GM12878 (cell line): ENCODE data around the gene PRG2. TPM values are rescaled to one million over a fixed set of nuclear protein-coding genes. Genes with fewer than 3 reads are reported as not detected.

Source experiments
- ATAC-seq: fragments of 200-7000 bp; cut with Tn5 transposase; 3 replicates; pipeline ENCODE4 v1.9.1; 2020; ENCODE audit warnings: mild to moderate bottlenecking, moderate library complexity
- BruUV-seq: library from RNA; stranded (reverse); fragments of 400-500 nt; replicated peaks from 2 replicates; lab custom pipeline; 2021; lab: Mats Ljungman, UMichigan
- CTCF ChIA-PET: fragments of 300-600 bp; sonication (Branson Sonifier 250); formaldehyde crosslinking; extraction: SDS; loops from one replicate; lab custom pipeline; 2021; ENCODE audit warnings: inconsistent platforms; lab: Yijun Ruan, JAX
- POLR2A ChIA-PET: fragments of 350-600 bp; formaldehyde crosslinking; extraction: SDS; loops from one replicate; lab custom pipeline; 2021; ENCODE audit warnings: inconsistent platforms; lab: Charles Lee
- RAD21 ChIA-PET: fragments of 300-600 bp; sonication (Branson Sonifier 250); formaldehyde crosslinking; loops from one replicate; lab custom pipeline; 2023; ENCODE audit warnings: antibody characterized with exemption; ENCODE audit not compliant: unreplicated experiment; lab: Charles Lee
- SMC1A ChIA-PET: fragments of 300-600 bp; sonication (Branson Sonifier 250); formaldehyde crosslinking; loops from one replicate; lab custom pipeline; 2023; ENCODE audit not compliant: unreplicated experiment, uncharacterized antibody; lab: Charles Lee
- DNase-seq: peaks from one replicate; pipeline ENCODE4 v3.0.0-alpha.2; 2011; ENCODE audit warnings: low read depth, low spot score
- FAIRE-seq: peaks from 3 replicates; lab custom pipeline; 2011; peaks lifted over from hg19 to GRCh38; lab: Jason Lieb, UNC
- H2AFZ ChIP-seq: 2 replicates; pipeline ENCODE4 v1.6.0; 2011; ENCODE audit warnings: low read depth, low read length, control low read depth; ENCODE audit not compliant: control insufficient read depth
- H3K27ac ChIP-seq: 2 replicates; pipeline ENCODE4 v1.5.1; 2011; ENCODE audit warnings: control low read depth; ENCODE audit not compliant: control insufficient read depth, insufficient read depth
- H3K27me3 ChIP-seq, 2 experiments: replicated peaks in 1 of 2; 2 replicates each; pipeline versions ENCODE4 v1.6.0 to v1.6.1; 2011; ENCODE audit warnings: low read length in 1 of 2; ENCODE audit not compliant: control insufficient read depth in 2 of 2, insufficient read depth in 2 of 2
- H3K36me3 ChIP-seq, 2 experiments: 2 replicates each; pipeline ENCODE4 v1.5.1; 2011; ENCODE audit warnings: low read length in 1 of 2; ENCODE audit not compliant: control insufficient read depth in 2 of 2, insufficient read depth in 2 of 2
- H3K4me1 ChIP-seq: 2 replicates; pipeline ENCODE4 v1.6.1; 2011; ENCODE audit warnings: mild to moderate bottlenecking, low read length, moderate library complexity, mixed read lengths; ENCODE audit not compliant: control insufficient read depth, insufficient read depth
- H3K4me2 ChIP-seq: 2 replicates; pipeline ENCODE4 v1.6.0; 2011; ENCODE audit warnings: control low read depth; ENCODE audit not compliant: control insufficient read depth, insufficient read depth
- H3K4me3 ChIP-seq: fragments of 200-600 bp; sonication (generic); 2 replicates; pipeline ENCODE4 v1.5.1; 2016
- H3K79me2 ChIP-seq: 2 replicates; pipeline ENCODE4 v1.6.0; 2011; ENCODE audit warnings: low read length; ENCODE audit not compliant: control insufficient read depth, insufficient read depth
- H3K9ac ChIP-seq: 2 replicates; pipeline ENCODE4 v1.8.0; 2011; ENCODE audit warnings: low read length, control low read depth, mixed read lengths; ENCODE audit not compliant: control insufficient read depth, insufficient read depth
- H3K9me3 ChIP-seq: replicated peaks from 3 replicates; pipeline ENCODE4 v1.5.1; 2011; ENCODE audit warnings: mild to moderate bottlenecking, low read length; ENCODE audit not compliant: control insufficient read depth, insufficient read depth
- H4K20me1 ChIP-seq: 2 replicates; pipeline ENCODE4 v1.6.0; 2011; ENCODE audit not compliant: control insufficient read depth, insufficient read depth
- BRCA1 ChIP-seq: IDR thresholded peaks from 2 replicates; pipeline ENCODE4 v1.6.1; 2011; ENCODE audit warnings: low read depth, low read length, improper control_type of control experiment
- CHD2 ChIP-seq: IDR thresholded peaks from 2 replicates; pipeline ENCODE4 v1.6.1; 2011; ENCODE audit warnings: low read depth, low read length, improper control_type of control experiment, borderline replicate concordance
- FOXK2 ChIP-seq: fragments of 450-650 bp; IDR thresholded peaks from 2 replicates; pipeline ENCODE4 v1.6.1; 2017; ENCODE audit warnings: mild to moderate bottlenecking, moderate library complexity
- POLR2AphosphoS5 ChIP-seq: IDR thresholded peaks from 2 replicates; pipeline ENCODE4 v1.6.1; 2011; ENCODE audit warnings: mild to moderate bottlenecking, low read length, inconsistent platforms
- RAD51 ChIP-seq: fragments of 450-650 bp; IDR thresholded peaks from 2 replicates; pipeline ENCODE4 v1.6.1; 2016; ENCODE audit warnings: moderate library complexity, mild to moderate bottlenecking, inconsistent platforms
- TCF7 ChIP-seq: IDR thresholded peaks from 2 replicates; pipeline ENCODE4 v1.6.1; 2014; ENCODE audit warnings: antibody characterized with exemption, borderline replicate concordance
- ZNF274 ChIP-seq: IDR thresholded peaks from one replicate; pipeline ENCODE4 v1.8.0; 2011; ENCODE audit not compliant: insufficient read length, insufficient read depth
- ZZZ3 ChIP-seq: IDR thresholded peaks from 2 replicates; pipeline ENCODE4 v1.6.1; 2011; ENCODE audit warnings: low read depth; ENCODE audit not compliant: control insufficient read depth, insufficient read length
- WGBS: methylation state at CpG from one replicate; pipeline ENCODE4 v1.1.6; 2016; ENCODE audit warnings: low lambda C conversion rate; ENCODE audit not compliant: insufficient replicate concordance, insufficient coverage; ENCODE audit errors: missing lambda C conversion rate; 5-methylcytosine and 5-hydroxymethylcytosine counted together
- in situ Hi-C: fragments of 300-500 bp; cut with MboI; formaldehyde crosslinking; loops from 9 replicates; pipeline ENCODE4 v1.14.3; 2018; ENCODE audit warnings: mixed read lengths
- intact Hi-C: fragments of 100-400 bp; cut with micrococcal nuclease; formaldehyde crosslinking; loops from one replicate; pipeline ENCODE4 v1.14.2; 2022; ENCODE audit not compliant: unreplicated experiment
- polyA plus RNA-seq, 11 experiments: library from polyadenylated mRNA; depleted of rRNA in 4 of 11; unstranded in 6 of 11; stranded (reverse) in 5 of 11; fragments of >200 nt; fragmentation: Nextera tagmentation in 4 of 11; fragmentation: Illumina TruSeq in 1 of 11; extraction: Ambion mirVana in 4 of 11; extraction: Trizol in 1 of 11; gene quantifications; 1 replicate in 1 of 11; 2 replicates in 10 of 11; pipeline versions ENCODE4 v1.2.1 to v1.2.3, GENCODE V29; 2011 to 2016; ENCODE audit warnings: inconsistent platforms in 2 of 11, missing spikeins in 2 of 11, low read depth in 1 of 11
- total RNA-seq, 4 experiments: library from RNA; depleted of rRNA in 3 of 4; stranded (reverse); fragments of >200 nt in 3 of 4; fragmentation: Illumina TruSeq in 1 of 4; extraction: Trizol in 1 of 4; gene quantifications; 2 replicates each; pipeline versions ENCODE4 v1.2.1 to v1.2.3, GENCODE V29; 2013 to 2021
- TF ChIP-seq, protein P1 (sequence below): fragments of 150-350 bp; IDR thresholded peaks from 2 replicates; pipeline ENCODE4 v1.6.1; 2016; ENCODE audit warnings: low read depth, low read length

The PRG2 gene
- total and polyA plus RNA-seq, 10 of the 15 experiments (the other 5 are each of a cell fraction or from before 2014, with no cell fraction given), result 0.10 to 1.7 (median 0.56) TPM; not detected in 2

DNA sequence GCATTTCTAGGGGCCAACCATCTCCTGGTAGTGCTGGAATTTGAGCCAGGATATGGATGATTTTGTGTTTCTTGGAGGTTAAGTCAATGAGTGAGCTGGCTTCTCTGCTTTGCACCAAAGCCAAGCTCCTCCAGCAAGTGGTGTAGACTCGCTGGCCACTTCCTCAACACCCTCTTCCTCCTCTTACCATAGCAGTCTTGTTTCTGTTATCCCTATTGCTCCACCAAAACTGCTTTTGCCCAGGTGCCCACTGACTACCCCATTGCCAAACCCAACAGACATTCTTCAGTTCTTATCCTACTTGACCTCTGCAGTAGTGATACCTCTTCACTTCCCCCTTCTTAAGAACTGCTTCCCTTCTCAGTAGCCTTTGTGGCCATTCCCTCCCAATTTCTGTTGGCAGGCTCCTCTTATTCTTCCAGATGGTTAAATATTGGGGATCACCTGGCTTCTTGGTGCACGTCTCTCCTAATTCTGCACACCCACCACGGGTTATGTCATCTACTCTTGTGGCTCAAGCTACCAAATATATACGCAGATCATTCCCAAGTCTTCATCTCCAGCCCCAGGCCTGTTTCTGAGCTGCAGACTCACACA is 7.0 kb upstream of the PRG2 start:
- Histone ChIP-seq H3K36me3 (no peaks in the 10 kb centered on the region), H3K4me2 (no peak overlapping the region), H3K27ac (no peak overlapping the region), H3K9ac (no peak overlapping the region), H2AFZ (no peak overlapping the region), H3K4me1 (no peaks in the 10 kb centered on the region), H3K9me3 (no peaks in the 10 kb centered on the region), H3K4me3 (no peak overlapping the region), H4K20me1 (no peaks in the 10 kb centered on the region), H3K27me3 (no peaks in the 10 kb centered on the region), H3K79me2 (no peaks in the 10 kb centered on the region)
- ChIA-PET CTCF (interaction anchor here (1.3 kb wide), 1 partner anchor 45 kb away, joined by 3 read pairs; no protein-coding TSS in a partner anchor), RAD21 (no interaction called here), POLR2A (no interaction called here), SMC1A (interaction anchor here (1.0 to 1.3 kb wide), 2 partner anchors 8 to 44 kb away, joined by 3 to 4 read pairs; no protein-coding TSS in a partner anchor)
- 61% methylated on average over 4 of the region's 4 CpGs for WGBS
- 0 out of 2 replicates have a peak, but pooled peaks have one; percentile 21 for TF ChIP-seq POLR2AphosphoS5
- no peak for TF ChIP-seq TCF7
- TF ChIP-seq BRCA1, result no peak
- TF ChIP-seq ZZZ3, result no peak
- ATAC-seq, result no peak
- no TSS peak for BruUV-seq
- in situ Hi-C loops (no loop called here), intact Hi-C loops (no loop called here)
- DNase-seq, result no peak
- FAIRE-seq, result no peak

DNA sequence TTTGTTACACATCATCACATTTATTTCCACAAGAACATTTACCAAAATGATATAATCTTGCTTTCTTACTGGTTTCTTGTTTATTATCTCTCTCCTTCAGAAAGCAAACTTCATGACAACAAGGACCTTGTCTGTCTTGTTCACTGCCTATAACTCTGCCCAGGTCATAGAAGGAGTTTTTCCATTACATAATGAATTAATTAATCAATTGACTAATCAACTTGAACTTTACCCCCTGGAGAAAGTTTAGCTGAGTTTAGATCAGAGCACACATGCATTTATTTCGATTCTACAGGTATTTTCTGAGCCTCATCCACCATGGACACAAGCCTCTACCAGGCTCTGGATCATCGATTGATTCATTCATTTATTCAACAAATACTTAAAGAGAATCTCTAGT is 6.3 kb upstream of the PRG2 start:
- RAD21 ChIA-PET, result no interaction called here
- Histone ChIP-seq H3K79me2 (no peaks in the 10 kb centered on the region), H3K4me1 (no peaks in the 10 kb centered on the region), H3K9ac (no peak overlapping the region), H3K27ac (no peak overlapping the region), H3K27me3 (no peaks in the 10 kb centered on the region), H3K9me3 (no peaks in the 10 kb centered on the region), H3K4me3 (no peak overlapping the region), H4K20me1 (no peaks in the 10 kb centered on the region), H3K36me3 (no peaks in the 10 kb centered on the region), H2AFZ (no peak overlapping the region), H3K4me2 (no peak overlapping the region)
- POLR2A ChIA-PET, result no interaction called here
- SMC1A ChIA-PET, result interaction anchor here (1.3 kb wide), 1 partner anchor 9 kb away, joined by 4 read pairs; no protein-coding TSS in a partner anchor
- BruUV-seq, result no TSS peak
- no peak for DNase-seq
- FAIRE-seq, result no peak
- TF ChIP-seq ZNF274 (no peak), RAD51 (no peak), FOXK2 (no peak), CHD2 (no peak)
- TF ChIP-seq, protein P1, sequence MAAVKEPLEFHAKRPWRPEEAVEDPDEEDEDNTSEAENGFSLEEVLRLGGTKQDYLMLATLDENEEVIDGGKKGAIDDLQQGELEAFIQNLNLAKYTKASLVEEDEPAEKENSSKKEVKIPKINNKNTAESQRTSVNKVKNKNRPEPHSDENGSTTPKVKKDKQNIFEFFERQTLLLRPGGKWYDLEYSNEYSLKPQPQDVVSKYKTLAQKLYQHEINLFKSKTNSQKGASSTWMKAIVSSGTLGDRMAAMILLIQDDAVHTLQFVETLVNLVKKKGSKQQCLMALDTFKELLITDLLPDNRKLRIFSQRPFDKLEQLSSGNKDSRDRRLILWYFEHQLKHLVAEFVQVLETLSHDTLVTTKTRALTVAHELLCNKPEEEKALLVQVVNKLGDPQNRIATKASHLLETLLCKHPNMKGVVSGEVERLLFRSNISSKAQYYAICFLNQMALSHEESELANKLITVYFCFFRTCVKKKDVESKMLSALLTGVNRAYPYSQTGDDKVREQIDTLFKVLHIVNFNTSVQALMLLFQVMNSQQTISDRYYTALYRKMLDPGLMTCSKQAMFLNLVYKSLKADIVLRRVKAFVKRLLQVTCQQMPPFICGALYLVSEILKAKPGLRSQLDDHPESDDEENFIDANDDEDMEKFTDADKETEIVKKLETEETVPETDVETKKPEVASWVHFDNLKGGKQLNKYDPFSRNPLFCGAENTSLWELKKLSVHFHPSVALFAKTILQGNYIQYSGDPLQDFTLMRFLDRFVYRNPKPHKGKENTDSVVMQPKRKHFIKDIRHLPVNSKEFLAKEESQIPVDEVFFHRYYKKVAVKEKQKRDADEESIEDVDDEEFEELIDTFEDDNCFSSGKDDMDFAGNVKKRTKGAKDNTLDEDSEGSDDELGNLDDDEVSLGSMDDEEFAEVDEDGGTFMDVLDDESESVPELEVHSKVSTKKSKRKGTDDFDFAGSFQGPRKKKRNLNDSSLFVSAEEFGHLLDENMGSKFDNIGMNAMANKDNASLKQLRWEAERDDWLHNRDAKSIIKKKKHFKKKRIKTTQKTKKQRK, result no peak
- in situ Hi-C loops (no loop called here), intact Hi-C loops (no loop called here)
- no peak for ATAC-seq
- CTCF ChIA-PET, result interaction anchor here (1.3 kb wide), 1 partner anchor 46 kb away, joined by 3 read pairs; no protein-coding TSS in a partner anchor
- WGBS, result 48% methylated on average over 2 of the region's 2 CpGs
